AG09319 (cell line): Measurements from ENCODE around the gene AZIN2.

Experiments used
- DNase-seq: peaks from one replicate; pipeline ENCODE4 v3.0.0-alpha.2; 2010; ENCODE audit warnings: low read depth; ENCODE audit errors: extremely low read depth
- TF ChIP-seq, protein P1 (sequence below): IDR thresholded peaks from 2 replicates; pipeline ENCODE4 v1.5.1; 2011; ENCODE audit warnings: low read depth, mild to moderate bottlenecking, inconsistent platforms, low read length, moderate library complexity

Gene AZIN2

GRCh38 chr1:33167650-33168447 is 86.9 kb downstream of the AZIN2 start:
- TF ChIP-seq, protein P1, sequence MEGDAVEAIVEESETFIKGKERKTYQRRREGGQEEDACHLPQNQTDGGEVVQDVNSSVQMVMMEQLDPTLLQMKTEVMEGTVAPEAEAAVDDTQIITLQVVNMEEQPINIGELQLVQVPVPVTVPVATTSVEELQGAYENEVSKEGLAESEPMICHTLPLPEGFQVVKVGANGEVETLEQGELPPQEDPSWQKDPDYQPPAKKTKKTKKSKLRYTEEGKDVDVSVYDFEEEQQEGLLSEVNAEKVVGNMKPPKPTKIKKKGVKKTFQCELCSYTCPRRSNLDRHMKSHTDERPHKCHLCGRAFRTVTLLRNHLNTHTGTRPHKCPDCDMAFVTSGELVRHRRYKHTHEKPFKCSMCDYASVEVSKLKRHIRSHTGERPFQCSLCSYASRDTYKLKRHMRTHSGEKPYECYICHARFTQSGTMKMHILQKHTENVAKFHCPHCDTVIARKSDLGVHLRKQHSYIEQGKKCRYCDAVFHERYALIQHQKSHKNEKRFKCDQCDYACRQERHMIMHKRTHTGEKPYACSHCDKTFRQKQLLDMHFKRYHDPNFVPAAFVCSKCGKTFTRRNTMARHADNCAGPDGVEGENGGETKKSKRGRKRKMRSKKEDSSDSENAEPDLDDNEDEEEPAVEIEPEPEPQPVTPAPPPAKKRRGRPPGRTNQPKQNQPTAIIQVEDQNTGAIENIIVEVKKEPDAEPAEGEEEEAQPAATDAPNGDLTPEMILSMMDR = no peak
- DNase-seq = no peak

DNA sequence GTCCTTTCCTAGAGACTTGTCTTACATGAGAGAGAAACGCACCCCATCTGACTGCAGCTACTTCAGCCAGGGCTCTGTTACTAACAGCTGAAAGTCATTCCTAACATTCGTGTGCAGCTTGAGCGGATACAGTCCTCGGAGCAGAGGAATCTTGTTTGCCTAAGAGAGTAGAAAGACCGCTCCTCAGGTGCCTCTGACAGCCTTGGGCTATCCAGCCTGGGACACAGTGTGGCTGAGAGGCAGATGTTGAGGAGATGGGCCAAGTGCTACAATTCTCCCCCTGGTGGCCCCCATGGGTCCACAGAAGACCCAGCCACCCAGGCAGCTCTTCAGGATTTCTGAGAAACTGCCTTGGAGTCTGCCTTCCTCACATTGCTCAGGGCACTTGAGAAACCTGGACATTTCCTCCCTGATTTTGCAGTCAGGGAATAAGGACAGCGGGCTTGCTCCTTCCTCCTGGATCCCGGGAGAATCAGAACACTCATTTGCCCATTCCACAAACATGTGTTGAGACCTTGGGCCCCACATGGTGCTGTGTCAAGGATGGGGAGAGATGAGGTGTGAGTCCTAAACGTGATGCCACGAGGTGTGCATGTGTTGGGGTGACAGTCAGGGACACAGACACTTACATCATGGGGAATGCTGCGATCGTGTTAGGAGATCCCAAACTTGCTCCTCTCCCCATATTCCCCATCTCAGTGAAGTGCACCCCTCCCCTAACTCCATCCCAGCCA is 87.8 kb downstream of the AZIN2 start:
- TF ChIP-seq, protein P1 = no peak
- no peak for DNase-seq

GRCh38 chr1:33169290-33170055 is 88.5 kb downstream of the AZIN2 start:
- no peak for DNase-seq
- TF ChIP-seq, protein P1 = no peak
